ENCODE results near the gene SPATS2L.

Gene SPATS2L

GRCh38 chr2:200422071-200422470 is 115.6 kb downstream of the SPATS2L start:
- Histone ChIP-seq H3K9ac (ENCODE audit: low read length) (no peak overlapping the region), H3K9me3 (ENCODE audit: control insufficient read depth, low read length) (no peaks in the 10 kb centered on the region)

GRCh38 chr2:200422532-200423261 is 116.2 kb downstream of the SPATS2L start:
- Histone ChIP-seq H3K36me3 (ENCODE audit: control insufficient read depth, insufficient read depth, low read length, severe bottlenecking) (peaks cover 61% of the 10 kb centered on the region), H3K9me3 (ENCODE audit: control insufficient read depth, low read length) (no peaks in the 10 kb centered on the region), H3K4me3 (ENCODE audit: low read length) (no peak overlapping the region), H3K4me1 (ENCODE audit: control insufficient read depth, insufficient read depth, low read length) (no peaks in the 10 kb centered on the region), H3K27me3 (replicated peaks; ENCODE audit: control insufficient read depth, insufficient read depth, low read length) (no peaks in the 10 kb centered on the region), H3K9ac (ENCODE audit: low read length) (no peak overlapping the region)
- DNase-seq (ENCODE audit: low read depth), result peak; percentile 56

More at GRCh38 chr2:200422071-200422470, 115.6 kb downstream of the SPATS2L start:
- Histone ChIP-seq H3K4me1 (ENCODE audit: control insufficient read depth, insufficient read depth, low read length) (no peaks in the 10 kb centered on the region), H3K4me3 (ENCODE audit: low read length) (no peak overlapping the region), H3K27me3 (replicated peaks; ENCODE audit: control insufficient read depth, insufficient read depth, low read length) (no peaks in the 10 kb centered on the region), H3K36me3 (ENCODE audit: control insufficient read depth, insufficient read depth, low read length, severe bottlenecking) (peaks cover 66% of the 10 kb centered on the region)
- DNase-seq (ENCODE audit: low read depth), result no peak

- no peak for DNase-seq (ENCODE audit: low read depth)
- Histone ChIP-seq H3K36me3 (ENCODE audit: control insufficient read depth, insufficient read depth, low read length, severe bottlenecking) (peaks cover 62% of the 10 kb centered on the region), H3K4me1 (ENCODE audit: control insufficient read depth, insufficient read depth, low read length) (no peaks in the 10 kb centered on the region)
Measured at GRCh38 chr2:200423541-200423940, 117.0 kb downstream of the SPATS2L start.

GRCh38 chr2:200425026-200425821 is 118.7 kb downstream of the SPATS2L start:
- Histone ChIP-seq H3K4me3 (ENCODE audit: low read length) (no peak overlapping the region), H3K36me3 (ENCODE audit: control insufficient read depth, insufficient read depth, low read length, severe bottlenecking) (peaks cover 51% of the 10 kb centered on the region), H3K9me3 (ENCODE audit: control insufficient read depth, low read length) (no peaks in the 10 kb centered on the region), H3K27me3 (replicated peaks; ENCODE audit: control insufficient read depth, insufficient read depth, low read length) (no peaks in the 10 kb centered on the region), H3K4me1 (ENCODE audit: control insufficient read depth, insufficient read depth, low read length) (no peaks in the 10 kb centered on the region), H3K9ac (ENCODE audit: low read length) (no peak overlapping the region)
- no peak for DNase-seq (ENCODE audit: low read depth)

More at GRCh38 chr2:200423541-200423940, 117.0 kb downstream of the SPATS2L start:
- Histone ChIP-seq H3K9ac (ENCODE audit: low read length) (no peak overlapping the region), H3K4me3 (ENCODE audit: low read length) (no peak overlapping the region), H3K27me3 (replicated peaks; ENCODE audit: control insufficient read depth, insufficient read depth, low read length) (no peaks in the 10 kb centered on the region), H3K9me3 (ENCODE audit: control insufficient read depth, low read length) (no peaks in the 10 kb centered on the region)

GRCh38 chr2:200426754-200427153 is 120.3 kb downstream of the SPATS2L start:
- Histone ChIP-seq H3K27me3 (replicated peaks; ENCODE audit: control insufficient read depth, insufficient read depth, low read length) (no peaks in the 10 kb centered on the region), H3K36me3 (ENCODE audit: control insufficient read depth, insufficient read depth, low read length, severe bottlenecking) (peaks cover 36% of the 10 kb centered on the region), H3K4me1 (ENCODE audit: control insufficient read depth, insufficient read depth, low read length) (no peaks in the 10 kb centered on the region), H3K4me3 (ENCODE audit: low read length) (no peak overlapping the region), H3K9ac (ENCODE audit: low read length) (no peak overlapping the region), H3K9me3 (ENCODE audit: control insufficient read depth, low read length) (no peaks in the 10 kb centered on the region)
- no peak for DNase-seq (ENCODE audit: low read depth)

- Histone ChIP-seq H3K4me1 (ENCODE audit: control insufficient read depth, insufficient read depth, low read length) (peaks cover 5% of the 10 kb centered on the region), H3K27me3 (replicated peaks; ENCODE audit: control insufficient read depth, insufficient read depth, low read length) (no peaks in the 10 kb centered on the region), H3K9ac (ENCODE audit: low read length) (no peak overlapping the region), H3K36me3 (ENCODE audit: control insufficient read depth, insufficient read depth, low read length, severe bottlenecking) (peaks cover 19% of the 10 kb centered on the region), H3K9me3 (ENCODE audit: control insufficient read depth, low read length) (no peaks in the 10 kb centered on the region), H3K4me3 (ENCODE audit: low read length) (no peak overlapping the region)
- DNase-seq (ENCODE audit: low read depth), result no peak
Measured at GRCh38 chr2:200428961-200429665, 122.6 kb downstream of the SPATS2L start.

GRCh38 chr2:200430017-200430416 is 123.5 kb downstream of the SPATS2L start:
- H3K4me1 ChIP-seq (ENCODE audit: control insufficient read depth, insufficient read depth, low read length), result peaks cover 5% of the 10 kb centered on the region
- peak; percentile 27 for DNase-seq (ENCODE audit: low read depth)
- H3K27me3 ChIP-seq (replicated peaks; ENCODE audit: control insufficient read depth, insufficient read depth, low read length), result no peaks in the 10 kb centered on the region
- H3K4me3 ChIP-seq (ENCODE audit: low read length), result no peak overlapping the region
- H3K9me3 ChIP-seq (ENCODE audit: control insufficient read depth, low read length), result no peaks in the 10 kb centered on the region
- H3K9ac ChIP-seq (ENCODE audit: low read length), result no peak overlapping the region
- peaks cover 20% of the 10 kb centered on the region for H3K36me3 ChIP-seq (ENCODE audit: control insufficient read depth, insufficient read depth, low read length, severe bottlenecking)

GRCh38 chr2:200431996-200432705 is 125.7 kb downstream of the SPATS2L start:
- no peak for DNase-seq (ENCODE audit: low read depth)
- Histone ChIP-seq H3K4me1 (ENCODE audit: control insufficient read depth, insufficient read depth, low read length) (peaks cover 5% of the 10 kb centered on the region), H3K9me3 (ENCODE audit: control insufficient read depth, low read length) (no peaks in the 10 kb centered on the region), H3K9ac (ENCODE audit: low read length) (no peak overlapping the region), H3K36me3 (ENCODE audit: control insufficient read depth, insufficient read depth, low read length, severe bottlenecking) (peaks cover 32% of the 10 kb centered on the region), H3K4me3 (ENCODE audit: low read length) (no peak overlapping the region), H3K27me3 (replicated peaks; ENCODE audit: control insufficient read depth, insufficient read depth, low read length) (no peaks in the 10 kb centered on the region)

- no peak for DNase-seq (ENCODE audit: low read depth)
- H3K4me3 ChIP-seq (ENCODE audit: low read length), result no peak overlapping the region
- H3K36me3 ChIP-seq (ENCODE audit: control insufficient read depth, insufficient read depth, low read length, severe bottlenecking), result peaks cover 33% of the 10 kb centered on the region
- peaks cover 5% of the 10 kb centered on the region for H3K4me1 ChIP-seq (ENCODE audit: control insufficient read depth, insufficient read depth, low read length)
- H3K27me3 ChIP-seq (replicated peaks; ENCODE audit: control insufficient read depth, insufficient read depth, low read length), result no peaks in the 10 kb centered on the region
- no peak overlapping the region for H3K9ac ChIP-seq (ENCODE audit: low read length)
- no peaks in the 10 kb centered on the region for H3K9me3 ChIP-seq (ENCODE audit: control insufficient read depth, low read length)
Measured at GRCh38 chr2:200435379-200435778, 128.9 kb downstream of the SPATS2L start.

- no peaks in the 10 kb centered on the region for H3K9me3 ChIP-seq (ENCODE audit: control insufficient read depth, low read length)
- H3K4me1 ChIP-seq (ENCODE audit: control insufficient read depth, insufficient read depth, low read length), result peaks cover 14% of the 10 kb centered on the region
- H3K27me3 ChIP-seq (replicated peaks; ENCODE audit: control insufficient read depth, insufficient read depth, low read length), result no peaks in the 10 kb centered on the region
- no peak for DNase-seq (ENCODE audit: low read depth)
- no peak overlapping the region for H3K4me3 ChIP-seq (ENCODE audit: low read length)
- peaks cover 39% of the 10 kb centered on the region for H3K36me3 ChIP-seq (ENCODE audit: control insufficient read depth, insufficient read depth, low read length, severe bottlenecking)
- H3K9ac ChIP-seq (ENCODE audit: low read length), result no peak overlapping the region
Measured at GRCh38 chr2:200438251-200438650, 131.8 kb downstream of the SPATS2L start.

Data from adipocyte (in vitro differentiated cells).